Forelimb muscle (tissue), 1 donor: Measurements from ENCODE around the gene CHTF18. TPM values are rescaled to one million over a fixed set of nuclear protein-coding genes. Genes with fewer than 3 reads are reported as not detected.

Experiments
- DNase-seq: peaks from one replicate; pipeline ENCODE4 v3.0.0-alpha.2; 2013; ENCODE audit warnings: low read depth
- polyA plus RNA-seq: library from polyadenylated mRNA; unstranded; fragments of 120-200 nt; gene quantifications from one replicate; pipeline ENCODE4 v1.2.1, GENCODE V29; 2013; ENCODE audit not compliant: insufficient read length

The CHTF18 gene
- polyA plus RNA-seq, 1 donor: 15.4 TPM

GRCh38 chr16:793414-793813, 5.0 kb downstream of the CHTF18 start:
- no peak for DNase-seq

GRCh38 chr16:794091-794822, 5.8 kb downstream of the CHTF18 start:
- DNase-seq: no peak

- no peak for DNase-seq
Measured at GRCh38 chr16:794853-795466, 6.5 kb downstream of the CHTF18 start.

GRCh38 chr16:795580-796229, 7.3 kb downstream of the CHTF18 start:
- DNase-seq: no peak

GRCh38 chr16:796296-797119, 8.1 kb downstream of the CHTF18 start:
- DNase-seq: no peak

- DNase-seq: no peak
Measured at GRCh38 chr16:797120-797420, 8.7 kb downstream of the CHTF18 start.

GRCh38 chr16:797686-798085, 9.3 kb downstream of the CHTF18 start:
- DNase-seq: no peak

- DNase-seq: no peak
Measured at GRCh38 chr16:798666-799065, 10.2 kb downstream of the CHTF18 start.

- DNase-seq: no peak
Measured at GRCh38 chr16:799111-799947, 10.9 kb downstream of the CHTF18 start.

- DNase-seq: no peak
Measured at GRCh38 chr16:799948-800833, 11.8 kb downstream of the CHTF18 start, which contains the start of gene GNG13. Gene GNG13, minus strand, starts transcription at chr16:800734. Its CDS starts 1,657 bp downstream, at chr16:799077.

GRCh38 chr16:800834-801511, 12.6 kb downstream of the CHTF18 start:
- DNase-seq: no peak

GRCh38 chr16:801584-802363, 13.4 kb downstream of the CHTF18 start:
- DNase-seq: no peak

GRCh38 chr16:802461-802860, 14.0 kb downstream of the CHTF18 start:
- no peak for DNase-seq

GRCh38 chr16:802914-803753, 14.7 kb downstream of the CHTF18 start:
- no peak for DNase-seq

- DNase-seq: no peak
Measured at GRCh38 chr16:803754-804080, 15.3 kb downstream of the CHTF18 start.

- DNase-seq: no peak
Measured at GRCh38 chr16:804193-805048, 16.0 kb downstream of the CHTF18 start.

GRCh38 chr16:805474-805873, 17.1 kb downstream of the CHTF18 start:
- no peak for DNase-seq
